Hepatocyte (in vitro differentiated cells): ENCODE results near the gene TFDP1.

Experiments used
- CTCF ChIP-seq: fragments of 200-600 bp; sonication (generic); IDR thresholded peaks from 2 replicates; pipeline ENCODE4 v1.5.1; 2016; ENCODE audit warnings: antibody characterized with exemption, mild to moderate bottlenecking; ENCODE audit not compliant: poor library complexity
- EZH2phosphoT487 ChIP-seq: fragments of 200-600 bp; sonication (generic); IDR thresholded peaks from one replicate; pipeline ENCODE4 v1.6.1; 2018; ENCODE audit warnings: antibody characterized with exemption, mild to moderate bottlenecking, low read depth, moderate library complexity; ENCODE audit not compliant: unreplicated experiment, severe bottlenecking

- TF ChIP-seq CTCF: no peak
- TF ChIP-seq EZH2phosphoT487: no peak
These were observed 39.1 kb downstream of the TFDP1 start for GRCh38 chr13:113623491-113624234.
